ENCODE results near the gene NOSTRIN. TPM values are rescaled to one million over a fixed set of nuclear protein-coding genes. Genes with fewer than 3 reads are reported as not detected.
"Not testable (repeated sequence)": the region's sequence is repeated elsewhere in the genome, so short reads cannot be mapped to it uniquely, and the experiment has no call there.

Gene NOSTRIN
- 0.47 TPM for polyA plus RNA-seq (2013, experiment 1 of 2; ENCODE audit: insufficient read length)
- polyA plus RNA-seq (2013, experiment 2 of 2; ENCODE audit: insufficient read length) = 0.65 TPM

GRCh38 chr2:168801961-168802858 lies at the start of gene NOSTRIN:
TSS of gene NOSTRIN (plus strand) at chr2:168802637. CDS start at chr2:168802647, 10 bp downstream.
- DNase-seq = no peak

- DNase-seq = no peak
Measured at GRCh38 chr2:168753765-168754329, 48.6 kb upstream of the NOSTRIN start.

- DNase-seq = no peak
Measured at GRCh38 chr2:168757223-168757622, 45.2 kb upstream of the NOSTRIN start.

- DNase-seq = peak; percentile 56
Measured at GRCh38 chr2:168758970-168759820, 43.2 kb upstream of the NOSTRIN start.

GRCh38 chr2:168765401-168765800 lies 37.0 kb upstream of the NOSTRIN start:
- no peak for DNase-seq

- DNase-seq = no peak
Measured at GRCh38 chr2:168766600-168766999, 35.8 kb upstream of the NOSTRIN start.

GRCh38 chr2:168767258-168767657 lies 35.2 kb upstream of the NOSTRIN start:
- no peak for DNase-seq

- not testable (repeated sequence) for DNase-seq
Measured at GRCh38 chr2:168768357-168768756, 34.1 kb upstream of the NOSTRIN start.

GRCh38 chr2:168770796-168771195 lies 31.6 kb upstream of the NOSTRIN start:
- DNase-seq = no peak

GRCh38 chr2:168772704-168773103 lies 29.7 kb upstream of the NOSTRIN start:
- no peak for DNase-seq

- no peak for DNase-seq
Measured at GRCh38 chr2:168773128-168773527, 29.3 kb upstream of the NOSTRIN start.

GRCh38 chr2:168773719-168774521 lies 28.5 kb upstream of the NOSTRIN start:
- DNase-seq = peak; percentile 57

- DNase-seq = no peak
Measured at GRCh38 chr2:168775837-168776236, 26.6 kb upstream of the NOSTRIN start.

- DNase-seq = no peak
Measured at GRCh38 chr2:168780669-168781071, 21.8 kb upstream of the NOSTRIN start.

GRCh38 chr2:168781191-168781817 lies 21.1 kb upstream of the NOSTRIN start:
- DNase-seq = no peak

- no peak for DNase-seq
Measured at GRCh38 chr2:168782271-168782670, 20.2 kb upstream of the NOSTRIN start.

GRCh38 chr2:168784993-168785392 lies 17.4 kb upstream of the NOSTRIN start:
- DNase-seq = no peak

- no peak for DNase-seq
Measured at GRCh38 chr2:168787098-168787781, 15.2 kb upstream of the NOSTRIN start.

- DNase-seq = no peak
Measured at GRCh38 chr2:168787782-168788376, 14.6 kb upstream of the NOSTRIN start.

GRCh38 chr2:168789776-168790175 lies 12.7 kb upstream of the NOSTRIN start:
- no peak for DNase-seq
